GM12801 (cell line): ENCODE results near the gene RFX2.

ENCODE experiments used
- CTCF ChIP-seq: IDR thresholded peaks from one replicate; pipeline ENCODE4 v1.5.1; 2011; ENCODE audit warnings: control low read depth; ENCODE audit not compliant: insufficient read length; ENCODE audit errors: extremely low read depth

RFX2 gene

GRCh38 chr19:6097911-6098310, 12.4 kb downstream of the RFX2 start:
- no peak for TF ChIP-seq CTCF

- TF ChIP-seq CTCF = no peak
These were observed 14.5 kb downstream of the RFX2 start for GRCh38 chr19:6095760-6096159.

- no peak for TF ChIP-seq CTCF
These were observed 17.7 kb downstream of the RFX2 start for GRCh38 chr19:6092329-6093286.

- no peak for TF ChIP-seq CTCF
These were observed 18.5 kb downstream of the RFX2 start for GRCh38 chr19:6091771-6092291.

- no peak for TF ChIP-seq CTCF
These were observed 19.7 kb downstream of the RFX2 start for GRCh38 chr19:6090634-6091033.

GRCh38 chr19:6088602-6089049, 21.7 kb downstream of the RFX2 start:
- TF ChIP-seq CTCF = no peak

GRCh38 chr19:6087074-6087571, 23.2 kb downstream of the RFX2 start:
- TF ChIP-seq CTCF = no peak
